Neutrophil (primary cell): Measurements from ENCODE around the gene GRIP2.
A peak's percentile ranks its signal among the peaks of the same experiment; 100 is the strongest.

Experiments used
- H3K27ac ChIP-seq: fragments of 200-600 bp; sonication (generic); 2 replicates; pipeline ENCODE4 v1.5.1; 2016; ENCODE audit warnings: mild to moderate bottlenecking, moderate library complexity
- H3K27me3 ChIP-seq: fragments of 200-600 bp; sonication (generic); 2 replicates; pipeline ENCODE4 v1.6.0; 2016; ENCODE audit warnings: mild to moderate bottlenecking
- H3K36me3 ChIP-seq: fragments of 200-600 bp; sonication (generic); 2 replicates; pipeline ENCODE4 v1.5.1; 2017
- H3K4me1 ChIP-seq, 2 experiments: fragments of 200-600 bp in 1 of 2; sonication (generic) in 1 of 2; 1 replicate in 1 of 2; 2 replicates in 1 of 2; pipeline versions ENCODE4 v1.5.1 to v1.6.1; 2013 to 2016; ENCODE audit warnings: low read depth in 1 of 2, low read length in 1 of 2, mild to moderate bottlenecking in 1 of 2, moderate library complexity in 1 of 2; ENCODE audit not compliant: control insufficient read depth in 1 of 2, insufficient read depth in 1 of 2
- H3K4me3 ChIP-seq, 2 experiments: fragments of 200-600 bp in 1 of 2; sonication (generic) in 1 of 2; 1 replicate in 1 of 2; 2 replicates in 1 of 2; pipeline ENCODE4 v1.5.1; 2013 to 2016; ENCODE audit warnings: low read depth in 1 of 2, low read length in 1 of 2, mild to moderate bottlenecking in 1 of 2, moderate library complexity in 1 of 2
- H3K9me3 ChIP-seq: fragments of 200-600 bp; sonication (generic); 2 replicates; pipeline ENCODE4 v1.5.1; 2016
- TF ChIP-seq, protein P1 (sequence below): fragments of 200-600 bp; sonication (generic); IDR thresholded peaks from 2 replicates; pipeline ENCODE4 v1.5.1; 2016; ENCODE audit warnings: antibody characterized with exemption

Gene GRIP2

DNA sequence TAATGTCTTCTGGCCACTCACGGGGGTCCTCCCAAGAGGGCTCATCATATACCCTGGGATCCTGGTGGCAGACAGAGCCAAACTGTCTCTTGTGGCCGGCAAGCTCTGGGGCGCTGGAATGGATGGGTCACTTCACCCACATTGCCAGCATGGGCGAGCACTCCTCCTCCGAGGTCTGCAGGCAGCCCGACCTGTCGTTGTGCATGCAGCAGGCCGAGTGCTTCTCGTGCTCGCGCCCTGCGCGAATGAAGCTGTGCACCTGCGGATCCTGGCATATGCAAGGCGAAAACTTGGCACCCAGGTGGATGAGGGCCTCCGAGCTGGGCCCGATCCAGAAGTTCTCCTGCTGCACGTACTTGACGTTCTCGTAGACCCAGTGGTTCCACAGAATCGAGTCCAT lies 33.6 kb upstream of the GRIP2 start:
- no peak overlapping the region for H3K4me3 ChIP-seq
- H3K27ac ChIP-seq = no peak overlapping the region
- H3K27me3 ChIP-seq = peaks cover 5% of the 10 kb centered on the region

DNA sequence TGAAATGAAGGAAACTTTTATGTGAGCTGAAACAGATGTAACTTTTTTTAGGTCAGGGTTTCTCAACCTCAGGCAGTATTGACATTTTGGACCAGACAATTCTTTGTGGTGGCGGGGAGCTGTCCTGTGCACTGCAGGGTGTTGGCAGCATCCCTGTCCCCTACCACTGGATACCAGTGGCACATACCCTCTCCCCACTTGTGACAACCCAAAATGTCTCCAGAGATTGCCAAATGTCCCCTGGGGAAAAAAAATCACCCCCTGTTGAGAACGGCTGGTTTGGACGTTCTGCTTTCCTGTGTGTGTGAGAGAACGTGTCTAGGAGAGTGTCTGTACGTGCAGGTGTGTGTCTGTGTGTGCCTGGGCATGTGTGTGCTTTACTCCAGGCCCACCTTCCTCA lies 30.7 kb upstream of the GRIP2 start:
- Histone ChIP-seq H3K27ac (peak overlapping the region; percentile 94), H3K4me1 (peaks cover 39 to 42% of the 10 kb centered on the region in 2 experiments), H3K4me3 (peak overlapping the region; percentile 44 to 53), H3K9me3 (no peaks in the 10 kb centered on the region), H3K36me3 (no peaks in the 10 kb centered on the region), H3K27me3 (peaks cover 2% of the 10 kb centered on the region)
- TF ChIP-seq, protein P1, sequence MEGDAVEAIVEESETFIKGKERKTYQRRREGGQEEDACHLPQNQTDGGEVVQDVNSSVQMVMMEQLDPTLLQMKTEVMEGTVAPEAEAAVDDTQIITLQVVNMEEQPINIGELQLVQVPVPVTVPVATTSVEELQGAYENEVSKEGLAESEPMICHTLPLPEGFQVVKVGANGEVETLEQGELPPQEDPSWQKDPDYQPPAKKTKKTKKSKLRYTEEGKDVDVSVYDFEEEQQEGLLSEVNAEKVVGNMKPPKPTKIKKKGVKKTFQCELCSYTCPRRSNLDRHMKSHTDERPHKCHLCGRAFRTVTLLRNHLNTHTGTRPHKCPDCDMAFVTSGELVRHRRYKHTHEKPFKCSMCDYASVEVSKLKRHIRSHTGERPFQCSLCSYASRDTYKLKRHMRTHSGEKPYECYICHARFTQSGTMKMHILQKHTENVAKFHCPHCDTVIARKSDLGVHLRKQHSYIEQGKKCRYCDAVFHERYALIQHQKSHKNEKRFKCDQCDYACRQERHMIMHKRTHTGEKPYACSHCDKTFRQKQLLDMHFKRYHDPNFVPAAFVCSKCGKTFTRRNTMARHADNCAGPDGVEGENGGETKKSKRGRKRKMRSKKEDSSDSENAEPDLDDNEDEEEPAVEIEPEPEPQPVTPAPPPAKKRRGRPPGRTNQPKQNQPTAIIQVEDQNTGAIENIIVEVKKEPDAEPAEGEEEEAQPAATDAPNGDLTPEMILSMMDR = no peak

More for the DNA sequence above, 33.6 kb upstream of the GRIP2 start:
- Histone ChIP-seq H3K36me3 (no peaks in the 10 kb centered on the region), H3K4me1 (peaks cover 33% of the 10 kb centered on the region in 2 experiments), H3K9me3 (no peaks in the 10 kb centered on the region)
- TF ChIP-seq, protein P1 = no peak

DNA sequence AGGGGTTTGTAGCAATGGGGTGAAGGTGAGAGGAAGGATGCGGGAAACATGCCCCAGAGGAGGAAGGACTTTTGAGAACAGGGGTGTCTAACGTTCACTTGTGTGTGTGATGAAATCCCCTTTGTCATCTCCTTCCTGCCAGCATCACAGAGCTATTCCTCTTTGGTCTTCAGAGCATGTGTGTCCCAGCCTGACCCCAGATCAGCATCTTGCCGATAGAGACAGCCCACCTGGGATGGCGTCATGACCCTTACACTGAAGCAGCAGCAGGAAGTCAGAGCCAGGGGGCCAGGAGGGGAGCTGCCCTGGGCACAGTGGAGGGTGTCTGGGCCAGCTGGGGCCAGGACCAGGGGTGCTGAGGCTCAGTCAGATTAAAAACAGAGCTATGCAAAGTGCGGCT lies 29.9 kb upstream of the GRIP2 start:
- H3K4me1 ChIP-seq = peaks cover 39 to 42% of the 10 kb centered on the region in 2 experiments
- H3K9me3 ChIP-seq = no peaks in the 10 kb centered on the region
- no peaks in the 10 kb centered on the region for H3K36me3 ChIP-seq
- H3K27me3 ChIP-seq = peaks cover 8% of the 10 kb centered on the region
- peak overlapping the region; percentile 94 for H3K27ac ChIP-seq
- TF ChIP-seq, protein P1 = peak; percentile 18
- H3K4me3 ChIP-seq = peak overlapping the region; percentile 44 to 53

DNA sequence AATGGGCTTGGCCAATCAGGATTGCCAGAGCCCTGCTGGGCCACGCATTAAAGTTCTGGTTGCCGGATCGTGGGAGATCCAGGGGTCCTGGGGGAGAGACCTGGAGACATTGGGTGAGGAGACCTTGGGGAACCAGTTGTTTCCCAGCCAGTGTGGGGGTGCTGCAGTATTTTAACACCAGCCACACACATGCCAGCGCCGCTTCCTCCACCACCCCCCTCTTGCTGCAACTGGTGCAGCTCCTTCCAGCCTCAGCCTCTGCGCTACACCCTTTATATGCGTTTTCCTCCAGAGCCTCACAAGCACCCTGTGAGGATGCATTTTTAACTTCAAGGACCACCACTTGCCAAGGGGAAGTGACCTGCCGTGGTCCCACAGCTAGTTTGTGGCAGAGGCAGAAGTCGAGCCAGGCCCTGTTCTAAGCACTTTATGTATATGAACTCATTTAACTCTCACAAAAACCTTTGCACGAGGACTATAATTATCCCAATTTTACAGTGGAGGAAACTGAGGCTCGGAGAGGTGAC lies 29.4 kb upstream of the GRIP2 start:
- Histone ChIP-seq H3K4me1 (peaks cover 39 to 42% of the 10 kb centered on the region in 2 experiments), H3K27me3 (peaks cover 8% of the 10 kb centered on the region), H3K36me3 (no peaks in the 10 kb centered on the region), H3K27ac (peak overlapping the region; percentile 94), H3K9me3 (no peaks in the 10 kb centered on the region), H3K4me3 (peak overlapping the region; percentile 44 to 53)
- TF ChIP-seq, protein P1 = no peak

DNA sequence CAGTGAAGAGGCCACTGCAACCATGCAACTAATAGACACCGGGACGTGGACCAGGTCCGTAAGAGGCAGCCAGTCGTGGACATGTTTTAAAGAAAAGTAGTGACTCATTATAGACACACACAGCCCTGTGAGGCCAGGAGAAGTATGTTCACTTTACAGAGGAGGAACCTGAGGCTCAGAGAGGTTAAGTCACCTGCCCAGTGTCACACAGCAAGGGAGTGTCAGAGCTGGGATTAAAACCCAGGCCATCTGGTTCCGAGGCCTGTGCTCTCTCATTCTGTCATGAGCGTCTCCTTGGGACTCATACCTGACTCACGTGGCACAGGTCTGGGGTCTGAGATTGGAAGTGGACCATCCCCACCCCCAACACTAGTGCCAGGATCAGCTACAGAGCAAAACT lies 28.1 kb upstream of the GRIP2 start:
- Histone ChIP-seq H3K4me1 (peaks cover 39 to 42% of the 10 kb centered on the region in 2 experiments), H3K27me3 (peaks cover 13% of the 10 kb centered on the region)

More for the DNA sequence above, 28.1 kb upstream of the GRIP2 start:
- Histone ChIP-seq H3K4me3 (no peak overlapping the region), H3K9me3 (no peaks in the 10 kb centered on the region), H3K27ac (peak overlapping the region; percentile 94), H3K36me3 (no peaks in the 10 kb centered on the region)
- TF ChIP-seq, protein P1 = no peak
